GM12891 (cell line): ENCODE measurements around the gene TRDMT1.

Experiments
- DNase-seq: peaks from one replicate; pipeline ENCODE4 v3.0.0; 2011; ENCODE audit warnings: low spot score; ENCODE audit not compliant: insufficient read length
- FAIRE-seq: peaks from 2 replicates; lab custom pipeline; 2011; peaks lifted over from hg19 to GRCh38; lab: Jason Lieb, UNC
- PAX5 ChIP-seq: IDR thresholded peaks from 2 replicates; pipeline ENCODE4 v1.6.1; 2011; ENCODE audit warnings: low read length, moderate library complexity, mild to moderate bottlenecking; ENCODE audit not compliant: insufficient read depth, severe bottlenecking
- POLR2A ChIP-seq: IDR thresholded peaks from 2 replicates; pipeline ENCODE4 v1.6.1; 2011; ENCODE audit warnings: low read depth, low read length, control low read depth
- POLR2AphosphoS5 ChIP-seq: IDR thresholded peaks from 2 replicates; pipeline ENCODE4 v1.6.1; 2011; ENCODE audit warnings: low read depth, low read length, control low read depth
- POU2F2 ChIP-seq: IDR thresholded peaks from 2 replicates; pipeline ENCODE4 v1.6.1; 2011; ENCODE audit warnings: low read depth, mild to moderate bottlenecking, control low read depth, low read length, moderate library complexity
- SPI1 ChIP-seq: IDR thresholded peaks from 2 replicates; pipeline ENCODE4 v1.6.1; 2011; ENCODE audit warnings: low read depth, low read length, control low read depth
- TAF1 ChIP-seq: IDR thresholded peaks from 2 replicates; pipeline ENCODE4 v1.6.1; 2011; ENCODE audit warnings: low read depth, low read length, control low read depth

The TRDMT1 gene

DNA sequence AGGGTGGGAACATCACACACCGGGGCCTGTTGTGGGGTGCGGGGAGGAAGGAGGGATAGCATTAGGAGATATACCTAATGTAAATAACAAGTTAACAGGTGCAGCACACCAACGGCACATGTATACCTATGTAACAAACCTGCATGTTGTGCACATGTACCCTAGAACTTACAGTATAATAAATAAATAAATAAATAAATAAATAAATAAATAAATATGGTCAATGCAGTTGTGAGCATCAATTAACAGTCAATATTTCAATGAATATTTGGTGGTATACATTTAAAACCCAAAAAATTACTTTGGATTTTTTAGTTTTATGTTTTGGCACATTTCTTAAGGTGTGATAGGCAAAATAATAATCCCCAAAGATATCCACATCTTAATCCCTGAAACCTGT, 15.6 kb downstream of the TRDMT1 start:
- no peak for TF ChIP-seq TAF1
- TF ChIP-seq PAX5: no peak
- TF ChIP-seq POLR2A: no peak
- TF ChIP-seq POLR2AphosphoS5: no peak
- no peak for TF ChIP-seq POU2F2
- no peak for DNase-seq
- no peak for FAIRE-seq

GRCh38 chr10:17183110-17183509, 18.4 kb downstream of the TRDMT1 start:
- TF ChIP-seq POU2F2 (no peak), POLR2A (no peak), POLR2AphosphoS5 (no peak), SPI1 (no peak), PAX5 (no peak)
- DNase-seq: no peak
- FAIRE-seq: no peak

- FAIRE-seq: no peak
- TF ChIP-seq POLR2A: no peak
- no peak for TF ChIP-seq POU2F2
- TF ChIP-seq POLR2AphosphoS5: no peak
- TF ChIP-seq TAF1: no peak
- no peak for TF ChIP-seq SPI1
- TF ChIP-seq PAX5: no peak
- no peak for DNase-seq
Measured at GRCh38 chr10:17181751-17182150, 19.7 kb downstream of the TRDMT1 start.

DNA sequence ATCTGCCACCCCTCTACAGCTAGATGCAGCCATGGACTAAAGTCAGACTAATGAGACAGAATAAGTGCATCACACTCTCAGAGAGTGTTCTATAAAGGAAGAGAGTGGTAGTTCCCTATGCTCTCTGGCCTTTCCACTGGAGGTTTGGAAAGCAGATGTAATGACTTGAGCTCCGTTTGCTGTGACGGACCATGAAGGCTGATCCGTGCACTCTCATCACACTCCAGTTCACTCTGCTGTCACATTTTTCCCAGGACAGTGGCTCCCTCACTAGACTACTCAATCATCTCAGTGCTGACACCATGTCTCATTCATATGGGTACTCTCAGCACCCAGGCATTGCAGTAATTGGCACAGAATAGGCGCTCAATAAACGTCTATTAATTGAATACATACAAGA, 20.4 kb downstream of the TRDMT1 start:
- FAIRE-seq (no peak), DNase-seq (no peak)
- TF ChIP-seq PAX5 (no peak), POU2F2 (no peak)

GRCh38 chr10:17179002-17179401, 22.5 kb downstream of the TRDMT1 start:
- FAIRE-seq: no peak
- no peak for DNase-seq
- TF ChIP-seq POLR2AphosphoS5: no peak
- no peak for TF ChIP-seq TAF1
- no peak for TF ChIP-seq POLR2A
- TF ChIP-seq PAX5: no peak
- TF ChIP-seq POU2F2: no peak
- no peak for TF ChIP-seq SPI1

DNA sequence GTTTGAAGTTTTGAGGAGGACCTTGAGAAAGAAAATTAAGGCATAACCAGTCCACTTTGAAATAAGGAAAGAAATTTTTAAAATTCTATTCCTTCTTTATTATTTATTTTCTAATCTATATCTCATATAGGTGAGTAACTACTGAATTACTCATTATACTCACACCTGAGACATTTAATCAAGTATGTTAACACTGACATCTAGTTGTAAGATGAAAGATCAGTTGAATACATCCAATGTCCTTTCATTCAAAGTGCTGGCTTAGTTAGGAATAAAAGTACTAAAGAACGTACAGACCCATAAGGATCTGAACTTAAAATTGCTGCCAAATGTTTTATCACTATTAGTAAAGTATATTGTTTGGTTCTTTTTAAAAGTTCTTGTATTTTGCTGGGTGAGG, 23.5 kb downstream of the TRDMT1 start:
- DNase-seq: no peak
- FAIRE-seq: no peak

GRCh38 chr10:17177014-17177413, 24.5 kb downstream of the TRDMT1 start:
- DNase-seq: no peak
- TF ChIP-seq POLR2A (no peak), SPI1 (no peak), POU2F2 (no peak), POLR2AphosphoS5 (no peak), TAF1 (no peak), PAX5 (no peak)
- no peak for FAIRE-seq

More for the DNA sequence above, 23.5 kb downstream of the TRDMT1 start:
- TF ChIP-seq POU2F2: no peak
- TF ChIP-seq SPI1: no peak
- no peak for TF ChIP-seq PAX5
- no peak for TF ChIP-seq POLR2A
- TF ChIP-seq TAF1: no peak
- no peak for TF ChIP-seq POLR2AphosphoS5

DNA sequence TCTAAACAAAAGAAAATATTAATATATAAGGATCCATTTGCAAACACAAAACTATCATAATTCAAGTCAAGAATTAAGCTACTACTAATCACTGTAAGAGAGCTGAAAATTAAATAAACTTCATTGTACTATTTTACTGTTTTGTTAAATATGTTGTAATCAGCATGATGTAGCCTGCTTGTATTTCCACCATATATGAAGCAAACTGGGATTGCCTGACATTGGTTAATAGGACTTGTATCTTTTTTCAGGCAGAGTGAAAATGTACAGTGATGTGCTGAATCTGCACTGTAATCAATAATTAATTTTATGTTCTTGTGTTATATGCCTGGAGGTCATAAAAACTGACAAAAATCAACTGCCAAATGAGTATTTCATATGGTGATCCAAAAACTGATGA, 25.4 kb downstream of the TRDMT1 start:
- DNase-seq: no peak
- TF ChIP-seq POLR2AphosphoS5 (no peak), TAF1 (no peak), POLR2A (no peak), PAX5 (no peak), SPI1 (no peak), POU2F2 (no peak)
- FAIRE-seq: no peak

- FAIRE-seq (no peak), DNase-seq (no peak)
- TF ChIP-seq PAX5 (no peak), TAF1 (no peak), POLR2AphosphoS5 (no peak), POU2F2 (no peak), POLR2A (no peak), SPI1 (no peak)
Measured at GRCh38 chr10:17175551-17175950, 25.9 kb downstream of the TRDMT1 start.

- DNase-seq: no peak
- no peak for FAIRE-seq
- TF ChIP-seq POLR2AphosphoS5 (no peak), PAX5 (no peak), TAF1 (no peak)
Measured at GRCh38 chr10:17174626-17175025, 26.8 kb downstream of the TRDMT1 start.

DNA sequence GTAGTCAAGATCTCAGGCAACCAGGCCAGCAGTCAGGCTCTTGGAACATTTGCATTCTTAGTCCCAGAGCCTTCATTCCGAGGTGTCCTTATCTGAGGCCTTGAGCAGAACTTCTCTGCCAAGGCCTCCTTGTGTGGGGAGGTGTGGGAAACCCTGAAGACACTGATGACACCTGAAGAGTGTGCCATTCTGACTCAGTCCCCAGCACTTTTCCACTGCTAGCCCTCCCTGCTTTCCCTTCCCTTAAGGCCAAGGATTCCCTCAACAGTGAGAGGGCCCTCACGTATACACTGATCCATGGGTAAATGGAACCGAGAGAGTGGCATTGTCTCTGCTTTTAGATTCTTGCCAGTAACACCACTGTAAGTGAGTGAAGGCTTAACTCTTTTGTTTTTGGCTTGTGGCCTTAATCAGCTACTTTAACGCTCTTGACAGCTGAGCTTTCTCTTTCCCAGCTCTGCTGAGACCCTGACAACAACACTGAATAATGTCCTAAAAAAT, 30.3 kb downstream of the TRDMT1 start:
- no peak for TF ChIP-seq POLR2AphosphoS5
- no peak for TF ChIP-seq POU2F2
- no peak for TF ChIP-seq SPI1
- no peak for TF ChIP-seq PAX5
- no peak for TF ChIP-seq POLR2A
- no peak for TF ChIP-seq TAF1
- FAIRE-seq (no peak), DNase-seq (no peak)
